T-cell (primary cell): ENCODE data around the gene GNAT1. TPM values are rescaled to one million over a fixed set of nuclear protein-coding genes. Genes with fewer than 3 reads are reported as not detected.
A peak's percentile ranks its signal among the peaks of the same experiment; 100 is the strongest.

Experiments
- ATAC-seq, 4 experiments: fragments of 200-7000 bp in 3 of 4; fragments of 150-1000 bp in 1 of 4; cut with Tn5 transposase; replicated peaks in 1 of 4; 1 replicate in 3 of 4; 2 replicates in 1 of 4; pipeline ENCODE4 v1.10.0; 2021; ENCODE audit warnings: moderate library complexity in 3 of 4, mild to moderate bottlenecking in 2 of 4, moderate number of reproducible peaks in 1 of 4
- CTCF ChIA-PET, 2 donors: fragments of 300-600 bp; sonication (Branson Sonifier 250); formaldehyde crosslinking; loops; one replicate each; lab custom pipeline; 2022; ENCODE audit warnings: antibody characterized with exemption in 2 of 2; lab: Charles Lee
- POLR2A ChIA-PET, 2 donors: fragments of 300-600 bp; sonication (Branson Sonifier 250); formaldehyde crosslinking; loops; one replicate each; lab custom pipeline; 2022; ENCODE audit warnings: antibody characterized with exemption in 2 of 2; lab: Charles Lee
- DNase-seq, 35 experiments: peaks; one replicate each; pipeline versions ENCODE4 v3.0.0 to v3.0.0-alpha.2; 2013 to 2023
- H3K27ac ChIP-seq: one replicate; pipeline ENCODE4 v1.5.1; 2013; ENCODE audit warnings: low read length
- H3K27me3 ChIP-seq, 2 experiments: replicated peaks in 1 of 2; 1 replicate in 1 of 2; 2 replicates in 1 of 2; pipeline versions ENCODE4 v1.6.1 to v1.7.0; 2013; ENCODE audit warnings: low read length in 1 of 2, mixed read lengths in 1 of 2; ENCODE audit not compliant: control insufficient read depth in 2 of 2, insufficient read depth in 2 of 2; ENCODE audit errors: extremely low read depth in 1 of 2
- H3K36me3 ChIP-seq, 2 donors: 1 replicate in 1 of 2; 2 replicates in 1 of 2; pipeline versions ENCODE4 v1.6.1 to v1.7.0; 2013; ENCODE audit warnings: low read length in 1 of 2; ENCODE audit not compliant: control insufficient read depth in 2 of 2, insufficient read depth in 1 of 2; ENCODE audit errors: extremely low read depth in 1 of 2
- H3K4me1 ChIP-seq, 2 experiments: 1 replicate in 1 of 2; 2 replicates in 1 of 2; pipeline versions ENCODE4 v1.6.1 to v1.7.0; 2013; ENCODE audit warnings: low read length in 2 of 2, mixed read lengths in 1 of 2; ENCODE audit not compliant: insufficient read depth in 2 of 2, control insufficient read depth in 1 of 2; ENCODE audit errors: extremely low read depth in 1 of 2
- H3K4me3 ChIP-seq, 2 donors: 1 replicate in 1 of 2; 2 replicates in 1 of 2; pipeline versions ENCODE4 v1.5.1 to v1.7.0; 2013; ENCODE audit warnings: mild to moderate bottlenecking in 2 of 2, low read length in 1 of 2, moderate library complexity in 1 of 2; ENCODE audit not compliant: control insufficient read depth in 1 of 2; ENCODE audit errors: extremely low read depth in 1 of 2
- H3K9me3 ChIP-seq: 2 replicates; pipeline ENCODE4 v1.7.0; 2013
- H3K27ac Mint-ChIP-seq, 2 donors: one replicate each; pipeline ENCODE4 v1.8.0; 2020 to 2021; ENCODE audit warnings: mild to moderate bottlenecking in 2 of 2, mixed read lengths in 2 of 2
- H3K27me3 Mint-ChIP-seq, 2 donors: one replicate each; pipeline ENCODE4 v1.8.0; 2021 to 2022; ENCODE audit warnings: mixed read lengths in 2 of 2
- H3K36me3 Mint-ChIP-seq: one replicate; pipeline ENCODE4 v1.8.0; 2021; ENCODE audit warnings: mixed read lengths
- H3K4me1 Mint-ChIP-seq, 3 donors: one replicate each; pipeline ENCODE4 v1.8.0; 2020 to 2022; ENCODE audit warnings: mixed read lengths in 3 of 3, mild to moderate bottlenecking in 1 of 3
- H3K4me3 Mint-ChIP-seq, 3 donors: one replicate each; pipeline ENCODE4 v1.8.0; 2020 to 2022; ENCODE audit warnings: mild to moderate bottlenecking in 3 of 3, mixed read lengths in 3 of 3, moderate library complexity in 3 of 3
- H3K9me3 Mint-ChIP-seq, 3 donors: one replicate each; pipeline ENCODE4 v1.8.0; 2020 to 2022; ENCODE audit warnings: mixed read lengths in 3 of 3
- WGBS: methylation state at CpG from one replicate; pipeline ENCODE4 v1.1.5; 2013; ENCODE audit warnings: missing lambda C conversion rate; ENCODE audit not compliant: insufficient coverage; 5-methylcytosine and 5-hydroxymethylcytosine counted together
- total RNA-seq, 35 experiments: library from RNA in 6 of 35; stranded (reverse) in 6 of 35; fragments of 120-200 nt in 1 of 35; gene quantifications; one replicate each; pipeline versions ENCODE4 v1.2.1 to v1.2.4 and lab custom pipeline; 2013 to 2026

The GNAT1 gene
- total RNA-seq, 5 donors from 2014 or later (not counting 1 experiment from before 2014, with no cell fraction given), result 0.28 TPM; not detected in 4

DNA sequence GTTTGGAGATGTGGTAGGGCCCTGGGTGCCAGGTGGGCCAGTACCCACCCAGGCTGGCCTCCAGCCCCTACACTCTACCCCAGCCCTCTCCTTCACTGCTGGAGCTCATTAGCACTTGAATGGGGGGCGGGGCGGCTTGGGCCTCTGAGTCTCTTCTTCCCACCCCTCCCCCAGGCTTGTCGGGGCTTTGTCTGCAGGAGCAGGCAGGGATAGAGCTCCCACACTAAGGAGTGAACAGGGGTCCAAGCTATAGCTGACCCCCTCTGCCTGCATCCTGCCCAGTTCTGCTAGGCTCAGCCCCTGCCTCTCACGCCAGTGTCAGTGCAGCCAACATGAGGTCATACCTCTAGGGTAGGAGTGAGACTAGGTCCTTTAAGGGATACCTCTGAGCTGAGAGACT is 49.8 kb downstream of the GNAT1 start:
- WGBS, result 44% methylated on average over 2 of the region's 4 CpGs

GRCh38 chr3:50241713-50242380 is 50.4 kb downstream of the GNAT1 start:
- H3K9me3 ChIP-seq, result no peaks in the 10 kb centered on the region
- peaks cover 83 to 96% (median 85%) of the 10 kb centered on the region in 3 donors for H3K4me1 Mint-ChIP-seq
- ChIA-PET CTCF (interaction anchor here (0.6 to 0.9 kb wide), 2 partner anchors 47 to 242 kb away, joined by 3 to 6 read pairs; no protein-coding TSS in a partner anchor), POLR2A (interaction anchor here in 1 of 2 donors (0.6 kb wide), 1 partner anchor 23 kb away, joined by 5 read pairs; no protein-coding TSS in a partner anchor)
- ATAC-seq (no peak), DNase-seq (peak in 1 of 35 experiments; percentile 31)
- peaks cover 10% of the 10 kb centered on the region for H3K36me3 Mint-ChIP-seq
- 57% methylated on average over 5 of the region's 7 CpGs for WGBS
- peak overlapping the region; percentile 4 to 36 for H3K4me3 ChIP-seq
- peak overlapping the region; percentile 79 for H3K27ac ChIP-seq
- H3K27ac Mint-ChIP-seq, result peak overlapping the region; percentile 95
- H3K36me3 ChIP-seq, result peaks cover 9 to 40% of the 10 kb centered on the region in 2 donors
- peaks cover 59 to 92% of the 10 kb centered on the region in 2 experiments for H3K4me1 ChIP-seq
- H3K27me3 ChIP-seq, result no peaks in the 10 kb centered on the region
- peak overlapping the region in 2 of 3 donors; percentile 37 to 80 for H3K4me3 Mint-ChIP-seq
- H3K9me3 Mint-ChIP-seq, result no peaks in the 10 kb centered on the region
- H3K27me3 Mint-ChIP-seq, result no peaks in the 10 kb centered on the region

More for the DNA sequence above, 49.8 kb downstream of the GNAT1 start:
- DNase-seq, result no peak
- Mint-ChIP-seq H3K27me3 (no peaks in the 10 kb centered on the region), H3K27ac (peak overlapping the region; percentile 95), H3K4me3 (peak overlapping the region in 2 of 3 donors; percentile 37 to 80), H3K9me3 (no peaks in the 10 kb centered on the region), H3K36me3 (peaks cover 10% of the 10 kb centered on the region), H3K4me1 (peaks cover 76 to 92% (median 78%) of the 10 kb centered on the region in 3 donors)
- Histone ChIP-seq H3K36me3 (peaks cover 7 to 39% of the 10 kb centered on the region in 2 donors), H3K4me1 (peaks cover 54 to 90% of the 10 kb centered on the region in 2 experiments), H3K4me3 (peak overlapping the region in 1 of 2 donors; percentile 10), H3K27ac (peak overlapping the region; percentile 79), H3K27me3 (no peaks in the 10 kb centered on the region), H3K9me3 (no peaks in the 10 kb centered on the region)
- no peak for ATAC-seq
- CTCF ChIA-PET, result interaction anchor here in 1 of 2 donors (0.6 to 0.9 kb wide), 2 partner anchors 8 to 241 kb away, joined by 3 to 6 read pairs; no protein-coding TSS in a partner anchor
- POLR2A ChIA-PET, result interaction anchor here in 1 of 2 donors (0.6 to 1.2 kb wide), 2 partner anchors 13 to 17 kb away, joined by 3 to 10 read pairs; no protein-coding TSS in a partner anchor

DNA sequence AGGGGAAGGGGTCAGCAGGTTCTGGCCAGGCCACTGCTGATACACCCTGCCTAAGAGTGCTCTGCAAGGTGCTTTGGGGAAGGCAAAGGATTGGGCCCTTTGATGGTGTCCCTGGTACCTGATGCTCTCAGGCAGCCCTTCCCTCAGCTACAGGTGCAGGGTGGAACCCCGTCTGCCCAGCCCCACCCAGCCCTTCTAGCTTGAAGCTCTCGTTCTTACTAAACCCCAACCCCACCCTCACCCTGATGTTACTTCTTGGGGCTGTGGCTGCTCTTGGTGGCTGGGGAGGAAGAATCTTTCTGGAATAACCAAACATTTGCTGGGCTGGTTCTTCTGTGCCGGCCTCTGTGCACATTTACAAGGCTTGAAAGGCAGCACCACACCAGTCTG is 51.0 kb downstream of the GNAT1 start:
- CTCF ChIA-PET, result interaction anchor here in 1 of 2 donors (0.9 to 2.2 kb wide), 2 partner anchors 13 to 48 kb away, joined by 3 to 5 read pairs; no protein-coding TSS in a partner anchor
- no peaks in the 10 kb centered on the region for H3K9me3 ChIP-seq
- peak overlapping the region; percentile 4 to 36 for H3K4me3 ChIP-seq
- no peak for ATAC-seq
- WGBS, result 13% methylated on average over 1 of the region's 3 CpGs
- peak overlapping the region; percentile 79 for H3K27ac ChIP-seq
- H3K4me3 Mint-ChIP-seq, result peak overlapping the region; percentile 63 to 80 (median 64)
- no peaks in the 10 kb centered on the region for H3K9me3 Mint-ChIP-seq
- peak overlapping the region; percentile 95 for H3K27ac Mint-ChIP-seq
- no peaks in the 10 kb centered on the region for H3K27me3 ChIP-seq
- H3K27me3 Mint-ChIP-seq, result no peaks in the 10 kb centered on the region
- peaks cover 10% of the 10 kb centered on the region for H3K36me3 Mint-ChIP-seq
- DNase-seq, result peak in 1 of 35 experiments; percentile 29
- H3K4me1 Mint-ChIP-seq, result peaks cover 88 to 96% (median 90%) of the 10 kb centered on the region in 3 donors
- peaks cover 9 to 45% of the 10 kb centered on the region in 2 donors for H3K36me3 ChIP-seq
- H3K4me1 ChIP-seq, result peaks cover 64 to 95% of the 10 kb centered on the region in 2 experiments
- POLR2A ChIA-PET, result interaction anchor here in 1 of 2 donors (0.6 kb wide), 1 partner anchor 22 kb away, joined by 5 read pairs; no protein-coding TSS in a partner anchor

DNA sequence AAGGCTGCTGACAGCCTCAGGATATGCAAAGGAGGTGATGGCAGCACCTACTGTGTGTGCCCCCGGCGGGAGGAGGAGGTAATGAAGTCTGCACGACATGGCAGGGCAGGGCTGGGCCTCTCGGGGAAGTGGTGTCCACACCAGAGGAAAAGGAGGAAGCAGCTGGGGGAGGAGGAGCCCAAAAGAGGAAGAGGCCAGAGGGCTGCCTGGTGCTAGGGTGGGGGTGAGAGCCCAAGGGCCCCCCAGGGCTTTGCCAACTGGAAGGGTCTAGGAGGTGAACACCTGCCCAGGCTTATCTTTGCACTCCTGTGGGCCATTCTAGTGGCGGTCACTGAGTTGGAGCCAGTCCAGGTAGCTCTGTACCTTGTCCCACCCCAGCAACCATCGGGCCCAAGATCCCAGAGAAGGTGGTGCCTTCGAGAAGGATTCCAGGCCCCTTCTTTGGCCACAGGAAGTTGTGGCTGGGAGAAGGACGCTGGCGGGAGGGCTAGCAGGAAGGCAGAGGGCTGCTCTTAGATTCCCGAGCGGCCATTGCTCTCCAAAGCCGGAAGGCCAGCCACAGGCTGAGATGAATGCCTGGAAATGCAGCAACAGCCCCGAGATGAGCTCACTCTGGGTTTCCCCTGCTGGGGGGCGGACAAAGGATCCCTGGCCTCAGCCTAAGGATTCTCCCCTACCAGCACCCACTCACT is 51.6 kb downstream of the GNAT1 start:
- peaks cover 89 to 93% (median 91%) of the 10 kb centered on the region in 3 donors for H3K4me1 Mint-ChIP-seq
- H3K36me3 ChIP-seq, result peaks cover 9 to 52% of the 10 kb centered on the region in 2 donors
- peaks cover 68 to 100% of the 10 kb centered on the region in 2 experiments for H3K4me1 ChIP-seq
- ATAC-seq (no peak), DNase-seq (peak in 17 of 35 experiments; percentile 19 to 68 (median 33))
- CTCF ChIA-PET, result interaction anchor here in 1 of 2 donors (0.7 to 2.2 kb wide), 6 partner anchors 7 to 49 kb away, joined by 3 to 5 read pairs (median 4); partner anchors contain the start of gene GNAI2
- H3K4me3 ChIP-seq, result peak overlapping the region; percentile 4 to 10
- WGBS, result 13% methylated on average over 10 of the region's 14 CpGs
- H3K27ac Mint-ChIP-seq, result peak overlapping the region; percentile 95
- no peaks in the 10 kb centered on the region for H3K9me3 Mint-ChIP-seq
- H3K9me3 ChIP-seq, result no peaks in the 10 kb centered on the region
- no peaks in the 10 kb centered on the region for H3K27me3 ChIP-seq
- H3K27me3 Mint-ChIP-seq, result no peaks in the 10 kb centered on the region
- POLR2A ChIA-PET, result no interaction called here
- H3K27ac ChIP-seq, result peak overlapping the region; percentile 79
- peaks cover 10% of the 10 kb centered on the region for H3K36me3 Mint-ChIP-seq
- peak overlapping the region; percentile 63 to 80 (median 64) for H3K4me3 Mint-ChIP-seq

DNA sequence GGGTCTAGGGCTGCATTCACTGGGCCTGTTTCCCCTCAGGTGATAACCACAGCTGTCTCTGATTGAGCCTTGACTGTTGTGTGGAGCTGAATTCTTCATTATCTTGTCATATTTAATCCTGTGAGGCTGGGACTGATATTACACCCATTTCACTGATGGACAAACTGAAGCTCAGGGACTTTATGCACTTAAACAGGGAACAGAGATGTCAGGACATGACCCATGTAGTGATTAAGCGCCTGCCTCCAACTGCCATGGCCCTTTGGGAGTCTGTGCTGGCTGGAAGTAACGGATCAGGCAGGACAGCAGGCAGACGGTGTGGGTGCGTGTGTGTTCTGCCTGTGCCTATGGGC is 52.1 kb downstream of the GNAT1 start:
- peaks cover 12% of the 10 kb centered on the region for H3K36me3 Mint-ChIP-seq
- Histone ChIP-seq H3K4me3 (peak overlapping the region in 1 of 2 donors; percentile 6), H3K9me3 (no peaks in the 10 kb centered on the region), H3K4me1 (peaks cover 65 to 100% of the 10 kb centered on the region in 2 experiments), H3K27ac (peak overlapping the region; percentile 79), H3K36me3 (peaks cover 6 to 51% of the 10 kb centered on the region in 2 donors), H3K27me3 (no peaks in the 10 kb centered on the region)
- ChIA-PET POLR2A (interaction anchor here in 1 of 2 donors (0.6 kb wide), 2 partner anchors 8 to 1998 kb away, joined by 3 read pairs; no protein-coding TSS in a partner anchor), CTCF (interaction anchor here in 1 of 2 donors (0.5 to 2.2 kb wide), 7 partner anchors 8 to 49 kb away, joined by 3 to 5 read pairs (median 5); partner anchors contain the start of gene GNAI2)
- H3K9me3 Mint-ChIP-seq, result no peaks in the 10 kb centered on the region
- WGBS, result 80% methylated on average over 1 of the region's 4 CpGs
- H3K4me3 Mint-ChIP-seq, result peak overlapping the region in 1 of 3 donors; percentile 80
- no peaks in the 10 kb centered on the region for H3K27me3 Mint-ChIP-seq
- H3K4me1 Mint-ChIP-seq, result peaks cover 88 to 92% (median 91%) of the 10 kb centered on the region in 3 donors
- peak overlapping the region; percentile 95 for H3K27ac Mint-ChIP-seq
- ATAC-seq (no peak), DNase-seq (no peak)
